Uterus (tissue), 2 donors: ENCODE measurements around the gene DGCR2.

Source experiments
- CTCF ChIP-seq, 4 experiments: fragments of 200-600 bp in 2 of 4; fragments of 450-650 bp in 2 of 4; sonication (generic) in 2 of 4; IDR thresholded peaks; one replicate each; pipeline ENCODE4 v1.5.1; 2016 to 2019; ENCODE audit warnings: antibody characterized with exemption in 4 of 4, mild to moderate bottlenecking in 2 of 4, moderate library complexity in 1 of 4
- POLR2A ChIP-seq, 2 donors: fragments of 450-650 bp; IDR thresholded peaks; one replicate each; pipeline ENCODE4 v1.6.1; 2016; ENCODE audit warnings: antibody characterized with exemption in 2 of 2, mild to moderate bottlenecking in 1 of 2, moderate library complexity in 1 of 2

GRCh38 chr22:19119949-19120348, 2.3 kb downstream of the DGCR2 start:
- TF ChIP-seq CTCF (IDR thresholded peaks at IDR 0.05), result no peak
- no peak for TF ChIP-seq POLR2A (IDR thresholded peaks at IDR 0.05)
